AG08396 (cell line): ENCODE data around the gene IL1B.
A peak's percentile ranks its signal among the peaks of the same experiment; 100 is the strongest.

Source experiments
- DNase-seq: peaks from one replicate; pipeline ENCODE4 v3.0.0; 2012; ENCODE audit warnings: low spot score, mixed read lengths

IL1B gene

DNA sequence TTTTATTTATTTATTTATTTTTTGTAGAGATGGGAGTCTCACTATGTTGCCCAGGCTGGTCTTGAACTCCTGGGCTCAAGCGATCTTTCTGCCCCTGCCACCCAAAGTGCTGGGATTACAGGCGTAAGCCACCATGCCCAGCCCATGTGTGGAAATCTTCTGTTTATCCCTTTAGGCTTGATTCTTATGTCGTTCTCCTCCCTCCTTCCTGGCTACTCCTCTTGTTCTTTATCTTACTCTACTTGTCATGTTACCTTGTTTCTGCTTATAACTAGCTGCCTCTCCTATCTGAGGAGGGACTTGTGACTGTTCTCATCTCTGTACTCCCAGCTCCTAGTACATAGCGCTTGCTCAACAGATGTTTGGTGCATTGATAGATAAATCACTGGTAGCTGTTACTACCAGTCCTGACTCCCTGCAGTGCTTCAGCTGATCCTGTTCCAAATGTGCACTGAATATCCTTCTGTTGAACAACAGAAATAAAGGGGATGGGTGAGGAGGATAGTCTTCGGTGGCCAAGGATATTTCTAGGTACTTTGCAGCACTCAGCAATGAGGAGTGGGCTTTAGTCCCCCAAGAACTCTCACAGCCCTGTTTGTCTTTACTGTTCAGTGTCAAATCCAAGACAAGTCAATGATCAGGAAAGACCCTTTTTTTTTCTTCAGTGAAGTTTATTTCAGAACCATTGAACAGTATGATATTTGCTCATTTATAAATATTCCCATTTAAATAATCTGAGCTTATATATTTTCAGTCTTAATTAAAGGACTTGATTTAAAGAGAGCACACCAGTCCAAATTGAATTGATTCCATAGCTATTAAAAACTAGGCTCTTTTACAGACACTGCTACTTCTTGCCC lies 7.2 kb downstream of the IL1B start:
- no peak for DNase-seq

DNA sequence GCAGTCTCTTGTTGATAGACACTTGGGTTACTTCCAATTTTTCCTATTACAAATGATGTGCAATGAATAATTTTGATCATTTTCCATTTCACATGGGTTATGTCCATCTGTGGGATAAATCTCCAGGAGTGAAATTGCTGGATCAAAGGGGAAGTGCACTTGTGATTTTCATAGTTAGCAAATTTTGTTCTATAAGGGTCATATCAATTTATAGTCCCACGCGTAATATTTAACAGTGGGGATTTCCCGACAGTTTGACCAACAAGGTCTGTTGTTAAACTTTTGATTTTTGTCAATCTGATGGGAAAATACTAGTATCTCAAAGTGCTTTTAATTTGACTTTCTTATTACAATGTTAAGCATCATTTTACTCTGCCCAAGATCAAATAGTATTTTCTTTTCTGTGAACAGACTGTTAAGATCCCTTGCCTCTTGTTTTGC lies 8.3 kb downstream of the IL1B start:
- no peak for DNase-seq

DNA sequence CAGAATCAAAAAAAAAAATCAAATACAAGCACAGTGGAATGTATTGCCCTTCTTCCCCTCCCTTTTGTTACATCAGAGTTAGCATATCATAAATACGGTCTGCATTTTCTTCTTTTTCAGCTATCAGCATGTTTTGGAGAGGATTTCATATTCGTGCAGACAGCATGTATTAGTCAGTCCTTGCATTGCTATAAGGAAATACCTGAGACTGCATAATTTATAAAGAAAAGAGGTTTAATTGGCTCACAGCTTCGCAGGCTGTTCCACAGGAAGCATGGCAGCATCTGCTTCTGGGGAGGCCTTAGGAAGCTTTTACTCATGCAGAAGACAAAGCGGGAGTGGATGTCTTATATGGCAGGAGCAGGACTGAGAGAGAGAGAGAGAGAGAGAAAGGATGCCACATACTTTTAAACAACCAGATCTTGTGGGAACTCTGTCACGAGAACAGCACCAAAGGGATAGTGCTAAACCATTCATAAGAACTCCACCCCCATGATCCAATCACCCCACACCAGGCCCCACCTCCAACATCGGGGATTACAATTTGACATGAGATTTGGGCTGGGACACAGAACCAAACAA lies 8.9 kb downstream of the IL1B start:
- DNase-seq: no peak

DNA sequence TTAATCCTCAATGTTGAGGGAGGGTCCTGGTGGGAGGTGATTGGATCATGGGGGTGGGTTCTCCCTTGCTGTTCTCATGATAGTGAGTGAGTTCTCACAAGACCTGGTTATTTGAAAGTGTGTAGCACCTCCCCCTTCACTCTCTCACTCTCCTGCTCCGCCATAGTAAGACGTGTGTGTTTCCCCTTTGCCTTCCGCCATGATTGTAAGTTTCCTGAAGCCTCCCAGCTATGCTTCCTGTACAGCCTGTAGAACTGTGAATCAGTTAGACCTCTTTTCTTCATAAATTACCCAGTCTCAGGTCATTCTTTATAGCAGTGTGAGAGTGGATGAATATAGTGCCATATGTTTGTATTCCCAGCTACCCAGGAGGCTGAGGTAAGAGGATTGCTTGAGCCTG lies 9.6 kb downstream of the IL1B start:
- DNase-seq: no peak

DNA sequence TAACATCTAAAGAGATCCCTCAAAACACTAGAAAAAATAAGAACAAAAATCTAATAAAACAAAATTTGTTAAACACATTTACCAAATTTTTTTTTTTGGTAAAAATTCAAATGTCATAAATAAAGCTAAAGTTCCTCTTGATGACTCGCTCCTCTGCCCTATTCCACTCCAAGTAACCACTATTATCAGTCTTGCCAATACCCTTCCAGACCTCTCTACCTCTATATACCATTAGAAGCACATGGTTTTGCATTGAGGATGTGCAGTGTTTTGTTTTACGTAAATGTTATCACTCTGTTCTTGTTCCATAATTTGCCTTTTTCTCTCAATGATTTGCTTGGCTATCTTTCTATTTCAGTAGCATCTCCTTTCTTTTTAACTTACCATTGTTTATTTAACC lies 10.9 kb downstream of the IL1B start:
- no peak for DNase-seq

DNA sequence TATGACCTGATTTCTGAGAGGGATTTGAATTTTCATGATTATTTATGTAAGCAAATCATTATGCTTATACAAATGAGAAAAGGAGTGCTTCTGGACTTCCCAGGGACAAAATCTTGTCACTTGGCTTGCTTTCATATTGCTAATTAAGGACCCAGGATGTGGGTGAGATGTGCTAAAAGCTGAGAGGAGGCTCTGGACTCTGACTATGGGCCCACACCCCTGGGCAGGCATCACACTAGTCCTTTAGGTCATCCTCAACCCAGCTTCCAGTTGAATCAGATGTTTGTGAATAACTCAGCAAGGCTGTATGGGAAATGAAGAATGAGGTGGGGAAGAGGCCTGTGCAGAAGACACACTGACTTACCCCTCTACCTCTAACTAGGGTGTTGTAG lies 11.9 kb downstream of the IL1B start:
- no peak for DNase-seq

DNA sequence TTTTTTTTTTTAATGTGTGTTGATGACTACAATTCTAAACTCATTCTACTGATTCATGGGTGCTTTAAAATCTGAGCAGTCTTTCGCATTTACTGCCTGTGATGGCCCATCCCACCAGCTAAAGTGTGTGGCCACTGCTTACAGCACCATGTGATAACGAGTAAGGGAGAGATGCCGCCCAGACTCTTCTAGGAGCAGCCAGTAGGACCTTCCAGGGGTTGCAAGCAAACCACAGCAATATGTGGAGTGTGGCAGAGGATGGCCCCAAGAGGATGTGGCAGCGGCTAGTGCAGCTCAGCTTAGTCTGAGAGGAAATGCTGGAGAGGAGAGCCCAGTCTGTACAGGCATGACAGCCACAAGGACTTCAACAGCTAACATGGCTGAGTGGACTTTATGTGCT lies 14.9 kb downstream of the IL1B start:
- no peak for DNase-seq

DNA sequence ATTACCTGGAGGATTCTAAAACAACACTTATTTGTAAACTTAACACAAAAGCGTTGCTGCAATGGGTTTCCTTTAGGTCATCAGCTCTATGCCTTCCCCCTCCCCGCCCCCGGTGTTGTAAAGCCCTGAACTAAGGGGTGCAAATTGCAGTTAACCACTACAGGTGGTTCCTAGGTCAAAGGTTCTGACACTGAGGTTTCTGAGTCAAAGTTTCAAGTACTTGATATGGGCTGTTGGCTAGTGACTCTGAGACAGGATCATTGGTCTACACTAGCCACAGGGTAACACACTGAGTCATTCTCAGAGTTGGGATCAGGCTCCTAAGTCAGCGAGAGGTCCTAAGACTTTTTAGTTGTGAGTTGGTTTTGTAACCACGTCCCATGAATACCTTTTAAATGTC lies 15.4 kb downstream of the IL1B start:
- no peak for DNase-seq

DNA sequence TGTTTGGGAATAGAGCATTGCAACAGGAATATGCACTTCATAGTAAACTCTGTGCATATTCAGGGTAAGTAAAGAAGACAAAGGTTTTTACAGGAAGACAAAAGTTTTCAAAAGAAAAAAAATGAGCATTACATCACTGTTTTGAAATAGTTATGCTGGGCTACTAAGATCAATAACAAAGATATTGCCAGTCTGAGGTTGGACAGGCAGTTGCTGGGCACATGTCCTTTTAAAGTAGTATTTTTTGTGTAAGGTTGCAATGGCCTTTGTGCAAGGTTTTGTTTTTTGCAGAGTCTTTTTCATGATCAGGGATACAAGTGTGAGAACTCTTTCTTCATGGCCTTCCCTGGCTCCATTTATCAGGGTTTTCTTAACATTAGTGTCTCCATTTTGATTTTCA lies 16.2 kb downstream of the IL1B start:
- DNase-seq: no peak

DNA sequence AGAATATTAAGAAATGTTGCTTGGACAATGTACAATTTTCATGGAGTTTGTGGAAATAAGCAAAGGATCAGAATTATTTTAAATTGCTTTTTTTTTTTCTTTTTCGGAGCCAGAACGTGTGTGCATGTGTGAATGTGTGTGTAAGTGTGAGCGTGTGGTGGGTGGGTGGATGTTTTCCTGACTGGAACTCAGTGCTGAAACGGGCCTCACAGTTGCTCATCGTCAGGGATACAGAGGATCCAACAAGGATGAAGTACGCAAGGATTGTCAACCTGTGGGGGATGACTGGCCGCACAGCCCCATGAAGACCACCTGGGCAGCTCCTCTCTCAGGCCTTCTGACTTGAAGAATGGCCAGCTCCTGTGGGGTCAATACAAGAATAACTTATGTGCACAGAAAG lies 17.5 kb downstream of the IL1B start:
- no peak for DNase-seq

DNA sequence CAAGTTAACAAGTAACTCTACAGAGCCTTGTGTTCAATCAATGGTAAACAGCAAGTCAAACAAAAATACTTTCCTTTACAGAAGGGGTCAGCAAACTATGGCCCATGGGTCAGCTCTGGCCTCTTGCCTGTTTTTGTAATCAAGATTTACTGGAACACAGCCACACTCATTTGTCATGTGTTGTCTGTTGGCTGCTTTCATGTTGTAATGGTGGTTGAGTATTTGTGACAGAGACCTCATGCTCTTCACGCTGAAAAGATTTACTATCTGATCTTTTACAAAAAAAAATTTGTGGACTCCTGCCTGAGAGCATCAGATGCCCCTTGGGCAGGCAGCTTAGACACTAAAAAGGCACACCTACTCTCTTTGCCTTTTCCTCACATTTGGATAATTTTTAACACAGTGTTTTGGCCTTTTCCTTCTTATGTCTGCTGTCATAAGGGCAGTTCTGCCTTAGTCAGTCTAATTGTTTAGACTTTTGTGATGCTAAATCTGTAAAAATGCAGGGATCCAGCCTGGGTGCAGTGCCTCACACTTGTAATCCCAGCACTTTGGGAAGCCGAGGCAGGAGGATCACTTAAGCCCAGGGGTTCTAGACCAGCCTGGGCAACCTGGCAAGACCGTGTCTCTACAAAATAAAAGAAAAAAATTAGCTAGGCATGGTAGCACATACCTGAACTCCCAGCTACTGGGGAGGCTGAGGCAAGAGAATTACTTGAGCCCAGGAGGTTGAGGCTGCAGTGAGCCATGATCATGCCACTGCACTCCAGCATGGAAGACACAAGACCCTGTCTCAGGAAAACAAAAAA lies 18.3 kb downstream of the IL1B start:
- DNase-seq: no peak

DNA sequence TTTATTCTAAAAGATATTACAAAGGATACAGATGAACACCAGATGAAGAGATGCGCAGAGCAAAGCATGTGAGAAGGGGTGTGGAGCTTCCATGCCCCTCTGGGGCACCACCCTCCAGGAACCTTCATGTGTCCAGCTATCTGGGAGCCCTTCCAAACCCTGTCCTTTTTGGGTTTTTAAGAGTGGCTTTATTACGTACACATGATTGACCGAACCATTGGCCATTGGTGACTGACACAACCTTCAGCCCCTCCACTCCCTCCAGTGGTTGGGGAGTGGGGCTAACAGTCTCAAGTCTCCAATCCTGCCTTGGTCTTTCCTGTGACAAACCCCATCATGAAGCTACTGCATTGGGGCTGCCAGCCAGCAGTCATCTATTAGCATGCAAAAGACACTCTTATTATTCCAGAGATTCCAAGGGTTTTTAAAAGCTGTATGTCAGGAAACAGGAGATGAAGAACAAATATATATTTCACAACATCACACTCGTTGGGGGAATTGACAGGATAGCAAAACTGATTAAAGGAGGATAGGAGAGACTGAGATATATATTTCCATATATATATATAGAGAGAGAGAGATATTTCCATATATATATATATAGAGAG lies 19.4 kb downstream of the IL1B start:
- no peak for DNase-seq

DNA sequence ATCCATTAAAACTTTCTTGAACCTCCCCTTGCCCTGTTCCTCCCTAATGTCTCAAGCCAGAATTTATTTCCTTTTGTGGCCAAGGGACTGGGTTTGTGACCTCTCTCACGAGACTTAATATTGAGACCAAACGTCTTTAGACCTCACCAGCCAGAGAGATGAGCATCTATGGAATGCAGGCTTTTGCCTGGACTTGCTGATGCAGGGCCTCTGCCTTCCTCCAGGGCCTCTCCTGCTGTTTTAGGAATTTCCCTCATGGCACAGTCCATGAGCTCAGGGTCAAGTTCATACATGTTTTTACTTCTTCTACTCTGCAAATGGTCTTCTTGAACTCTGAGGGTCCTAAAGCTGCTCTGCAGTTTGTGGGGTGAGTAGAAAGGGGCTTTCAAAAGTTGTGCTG lies 22.3 kb downstream of the IL1B start:
- DNase-seq: no peak

DNA sequence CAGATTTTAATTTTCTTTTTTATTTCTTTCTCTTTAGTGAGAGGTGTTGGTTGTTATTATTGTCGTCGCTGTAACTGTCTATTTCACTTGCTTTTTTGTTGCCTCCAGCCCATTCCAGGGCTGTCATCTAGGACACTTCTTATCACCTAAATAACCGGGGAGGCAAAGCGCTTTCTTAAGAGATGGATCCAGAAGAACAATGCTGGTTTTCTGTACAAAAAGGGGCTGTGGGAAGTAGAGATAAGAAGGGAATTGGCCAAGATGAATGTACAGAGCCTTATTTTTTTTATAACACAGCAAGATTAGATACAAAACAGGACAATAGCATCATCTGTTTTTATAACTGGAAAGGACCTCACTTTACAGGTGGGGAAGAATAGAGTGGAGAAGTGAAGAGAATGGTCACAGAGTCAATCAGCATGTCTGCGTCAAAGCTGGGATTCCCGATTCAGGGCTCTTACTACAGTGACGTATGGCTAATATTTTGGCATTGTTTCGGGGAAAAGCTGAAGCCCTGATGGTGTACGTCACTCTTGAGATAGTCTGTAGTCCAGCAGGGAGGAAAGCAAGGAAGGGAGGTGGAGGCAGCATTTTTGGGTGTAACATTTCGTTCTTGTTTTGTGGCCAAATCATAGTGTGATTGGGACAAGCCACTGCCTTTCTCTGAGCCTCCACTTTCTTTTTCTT lies 23.2 kb downstream of the IL1B start:
- no peak for DNase-seq

DNA sequence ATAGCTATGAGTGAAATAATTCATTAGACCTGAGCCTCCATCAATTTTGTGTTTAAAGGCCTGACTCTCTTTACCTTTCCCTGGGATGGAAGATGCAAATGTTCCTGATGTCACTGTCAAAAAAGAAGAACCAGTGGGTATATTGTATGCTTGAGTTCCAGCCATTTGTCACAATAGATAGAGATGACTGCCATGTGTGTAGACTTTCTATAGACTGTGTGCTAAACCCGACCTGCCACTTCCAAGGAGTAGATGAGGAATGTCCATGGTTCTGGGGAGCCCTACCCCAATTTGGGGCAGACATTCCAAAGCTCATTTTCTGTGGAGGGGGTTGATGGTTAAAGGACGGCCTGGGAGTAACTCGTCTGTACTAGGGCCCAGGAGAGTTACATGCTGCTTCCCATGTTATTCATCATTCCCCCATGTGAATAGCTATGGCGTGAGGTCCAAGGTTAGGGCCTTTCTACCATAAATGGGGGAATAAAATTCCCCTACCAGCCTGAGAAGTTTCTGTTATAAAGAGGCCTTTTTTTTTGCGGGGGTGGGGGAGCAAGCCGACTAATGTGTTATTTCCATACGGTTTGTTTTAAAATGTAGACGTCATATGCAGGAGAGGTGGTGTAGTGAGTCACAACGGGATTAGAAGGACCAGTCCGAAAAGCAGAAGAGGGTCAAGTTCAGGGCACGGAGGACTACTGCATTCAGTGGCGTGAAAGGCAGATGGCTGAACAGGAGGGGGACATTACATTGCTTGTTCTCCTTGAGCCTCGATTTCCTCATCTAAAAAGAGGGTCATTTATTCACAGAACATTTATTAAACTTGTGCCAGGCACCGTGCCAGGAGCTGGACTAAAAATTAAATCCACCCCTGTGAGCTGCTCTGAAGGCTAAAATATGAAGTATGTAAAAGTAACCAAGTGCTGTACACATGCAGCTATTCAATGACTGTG lies 24.0 kb downstream of the IL1B start:
- DNase-seq: no peak

DNA sequence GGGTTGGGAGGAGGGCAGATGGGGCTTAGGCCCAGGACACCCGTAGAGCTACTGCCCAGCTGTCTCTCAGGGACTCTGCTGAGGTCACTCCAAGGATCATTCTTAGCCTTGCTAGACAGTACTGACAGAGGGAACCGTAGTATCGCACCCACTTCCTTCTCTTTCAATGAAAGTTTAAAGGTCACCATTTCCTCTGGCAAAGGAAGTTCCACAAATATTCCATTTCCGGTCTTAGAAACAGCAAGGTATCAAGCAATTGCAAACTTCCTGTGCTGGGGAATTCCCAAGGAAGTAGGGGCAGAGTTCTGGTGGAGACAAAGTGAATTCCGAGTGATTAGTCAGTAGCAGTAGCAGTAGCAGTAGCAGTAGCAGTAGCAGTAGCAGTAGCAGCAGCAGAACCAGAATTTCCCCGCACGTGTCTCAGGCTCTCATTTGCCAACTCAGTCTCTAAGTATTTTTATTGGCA lies 24.7 kb downstream of the IL1B start:
- peak; percentile 23 for DNase-seq

DNA sequence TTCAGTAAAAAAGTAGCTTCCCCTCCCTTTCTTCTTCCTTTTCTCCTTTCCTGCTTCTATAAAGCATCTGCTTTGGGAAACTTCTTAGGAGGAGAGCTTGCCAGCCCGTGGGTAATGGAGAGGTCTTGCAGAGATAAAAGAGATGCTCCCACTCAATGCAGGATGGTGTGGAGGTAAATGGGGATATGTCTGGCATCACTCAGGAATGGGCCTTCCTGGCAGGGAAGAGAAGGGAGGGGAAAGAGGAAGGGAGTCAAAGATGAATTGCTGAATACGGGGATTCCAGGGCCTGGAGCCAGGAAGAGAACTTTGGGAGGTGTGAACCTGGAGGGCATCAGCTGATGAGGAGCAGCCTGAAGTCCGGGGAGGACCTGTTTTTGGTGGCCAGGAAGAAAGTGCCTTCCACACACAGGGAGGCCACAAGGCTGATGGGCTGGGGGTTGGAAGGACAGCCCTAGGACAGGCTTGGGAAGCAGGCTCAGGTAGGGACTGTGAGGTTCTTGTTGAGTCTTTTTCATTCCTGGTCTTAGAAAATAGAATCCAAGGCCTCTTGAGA lies 25.2 kb downstream of the IL1B start:
- DNase-seq: no peak

DNA sequence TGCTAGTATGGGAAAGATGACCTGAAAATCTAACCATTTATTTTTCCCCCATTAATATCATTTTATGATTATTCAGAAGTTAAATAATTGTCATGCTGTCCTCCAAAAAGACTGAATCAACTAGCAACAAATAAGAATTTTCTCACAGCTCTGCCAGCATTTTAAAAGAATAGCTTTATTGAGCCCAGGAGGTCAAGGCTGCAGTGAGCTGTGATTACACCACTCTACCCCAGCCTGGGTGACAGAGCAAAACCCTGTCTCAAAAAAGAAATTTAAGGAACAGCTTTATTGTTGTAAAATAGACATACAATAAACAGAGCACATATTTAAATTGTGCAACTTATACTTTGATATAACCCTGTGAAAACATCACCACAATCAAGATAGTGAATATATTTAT lies 27.5 kb downstream of the IL1B start:
- DNase-seq: no peak

DNA sequence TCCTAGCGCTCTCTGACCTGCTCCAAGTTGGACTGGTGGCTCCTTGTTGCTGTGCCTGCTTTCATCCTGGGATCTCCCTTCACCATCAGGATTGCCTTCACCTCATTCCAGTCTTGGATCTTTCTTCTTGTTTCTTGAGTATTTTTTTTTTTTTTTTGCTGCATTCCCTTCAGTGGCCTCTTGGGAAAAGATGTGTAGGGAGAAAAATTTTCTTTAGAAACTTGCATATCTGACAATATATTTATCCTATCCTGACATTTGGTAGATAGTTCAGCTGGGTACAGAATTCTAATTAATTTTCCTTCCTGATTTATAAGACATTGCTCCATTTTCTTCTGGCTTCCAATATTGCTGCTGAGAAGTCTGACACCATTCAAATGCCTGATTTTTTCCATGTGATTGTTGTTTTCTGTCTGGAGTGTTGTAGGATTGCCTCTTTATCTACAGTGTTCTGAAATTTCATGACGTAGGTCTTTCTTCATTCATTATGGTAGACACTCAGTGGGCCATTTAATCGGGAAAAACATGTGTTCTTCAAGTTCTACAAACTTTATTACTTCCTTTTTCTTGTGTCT lies 29.3 kb downstream of the IL1B start:
- no peak for DNase-seq

DNA sequence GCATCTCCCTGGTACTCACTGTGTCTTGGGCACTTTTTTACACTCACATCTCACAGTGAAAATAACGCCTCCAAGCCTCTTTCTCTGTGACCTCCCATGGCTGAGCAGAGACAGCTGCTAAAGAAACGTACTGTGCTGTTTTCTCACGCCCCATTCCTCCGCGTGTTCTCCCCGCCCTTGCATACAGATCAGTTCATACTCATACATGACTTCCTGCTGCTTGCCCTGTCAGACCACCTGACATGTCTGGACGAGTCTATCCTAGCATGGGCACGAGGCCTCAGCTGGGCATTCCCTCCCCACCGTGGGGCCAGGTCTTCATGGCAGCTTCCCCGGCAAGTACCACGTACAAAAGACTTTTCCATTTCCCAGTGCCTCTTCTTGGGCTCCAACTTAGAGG lies 31.0 kb downstream of the IL1B start:
- DNase-seq: no peak
